GM18519 (cell line): ENCODE measurements around the gene LRRFIP1.

Experiments used
- ATAC-seq: cut with Tn5 transposase; IDR thresholded peaks from one replicate; pipeline ENCODE4 v1.9.1; 2021; ENCODE audit warnings: mild to moderate bottlenecking, moderate library complexity; ENCODE audit not compliant: unreplicated experiment, low FRiP score

LRRFIP1 gene

DNA sequence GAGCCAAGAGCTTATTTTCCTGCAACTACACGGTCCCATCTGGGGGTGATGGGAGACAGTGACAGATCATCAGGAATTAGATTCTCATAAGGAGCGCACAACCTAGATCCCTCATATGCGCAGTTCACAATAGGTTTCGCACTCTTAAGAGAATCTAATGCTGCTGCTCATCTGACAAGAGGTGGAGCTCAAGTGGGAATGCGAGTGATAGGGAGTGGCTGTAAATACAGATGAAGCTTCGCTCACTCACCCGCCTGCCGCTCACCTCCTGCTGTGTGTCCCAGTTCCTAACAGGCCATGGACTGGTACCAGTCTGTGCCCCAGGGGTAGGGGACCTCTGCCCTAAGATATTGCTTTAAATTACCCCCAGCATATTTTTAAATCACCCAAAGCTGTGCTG is 10.8 kb downstream of the LRRFIP1 start:
- ATAC-seq, result no peak

DNA sequence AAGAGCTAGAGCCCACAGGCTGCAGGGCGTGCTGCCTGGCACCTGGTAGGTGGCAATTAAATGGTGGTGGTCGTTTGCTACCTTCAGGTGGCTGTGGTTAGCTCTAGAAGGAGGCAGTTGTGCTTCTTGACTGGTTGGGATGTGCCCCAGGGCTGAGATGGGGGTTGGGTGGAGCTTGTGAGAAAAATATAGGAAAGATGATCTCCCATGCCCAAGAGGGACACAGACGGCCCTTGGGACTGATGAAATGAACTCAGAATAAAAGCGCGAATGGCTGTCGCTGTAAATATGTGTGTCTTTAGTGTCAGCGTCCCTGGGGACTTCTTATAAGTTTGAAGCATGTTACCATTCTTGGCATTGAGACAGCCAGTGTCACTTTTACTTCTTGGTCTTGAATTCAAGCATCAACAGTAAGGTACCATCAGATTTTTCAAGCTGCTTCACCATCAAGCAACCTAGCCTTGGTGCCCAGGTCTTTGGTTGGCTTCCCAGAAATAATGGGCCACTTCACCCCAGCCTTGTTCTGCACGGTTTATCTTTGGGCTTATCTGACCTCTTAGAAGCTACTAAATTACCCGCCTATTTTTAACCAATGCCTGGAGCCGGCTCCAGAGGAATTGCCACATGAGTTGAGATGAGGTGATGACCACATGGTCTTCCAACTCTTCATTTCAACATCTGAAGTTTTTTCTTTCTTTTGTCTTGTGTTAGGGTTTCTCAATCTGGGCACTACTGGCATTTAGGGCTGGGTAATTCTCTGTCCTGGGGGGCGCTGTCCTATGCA is 11.9 kb downstream of the LRRFIP1 start:
- no peak for ATAC-seq

DNA sequence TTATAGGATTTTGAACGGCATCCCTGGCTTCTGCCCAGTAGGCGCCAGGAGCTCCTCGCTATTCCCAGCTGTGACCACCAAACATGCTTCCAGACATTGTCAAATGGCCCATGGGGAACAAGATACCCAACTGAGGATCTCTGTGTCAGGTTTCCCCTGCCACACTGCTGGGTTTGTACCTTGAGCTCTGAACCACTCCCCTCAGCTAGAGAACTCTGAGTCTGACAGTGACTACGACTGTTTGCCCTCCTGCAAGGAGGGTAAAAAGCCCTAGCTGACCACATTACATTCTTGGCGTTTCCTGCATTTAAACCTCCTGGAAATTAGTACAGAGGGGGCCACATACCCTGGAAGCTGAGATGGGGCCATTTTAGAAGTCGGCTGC is 12.4 kb downstream of the LRRFIP1 start:
- no peak for ATAC-seq

- no peak for ATAC-seq
These were observed 13.2 kb downstream of the LRRFIP1 start for GRCh38 chr2:237640493-237640998.

GRCh38 chr2:237642038-237642734 is 14.8 kb downstream of the LRRFIP1 start:
- no peak for ATAC-seq

GRCh38 chr2:237643066-237643465 is 15.7 kb downstream of the LRRFIP1 start:
- ATAC-seq, result no peak

GRCh38 chr2:237643582-237644380 is 16.4 kb downstream of the LRRFIP1 start:
- ATAC-seq, result no peak

GRCh38 chr2:237644381-237644703 is 17.0 kb downstream of the LRRFIP1 start:
- no peak for ATAC-seq

DNA sequence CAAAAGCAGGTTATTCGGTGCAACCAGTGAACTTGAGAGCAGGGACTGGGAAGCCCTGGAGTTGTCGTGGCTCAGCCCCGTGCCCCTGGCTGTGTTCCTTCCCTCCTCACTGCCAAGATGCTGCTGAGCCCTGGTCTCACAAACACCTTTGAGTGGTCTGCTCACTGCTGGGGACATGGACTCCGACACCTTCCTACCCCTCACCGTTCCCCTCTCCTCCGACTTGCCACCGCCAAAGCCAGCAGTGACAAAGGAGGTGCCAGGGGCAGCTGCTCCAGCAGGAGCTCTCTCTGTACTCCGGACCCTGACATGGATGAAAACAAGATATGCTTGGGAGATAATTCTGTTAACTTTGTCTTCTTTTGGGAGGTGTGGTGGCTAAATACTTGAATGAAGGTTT is 17.9 kb downstream of the LRRFIP1 start:
- no peak for ATAC-seq

DNA sequence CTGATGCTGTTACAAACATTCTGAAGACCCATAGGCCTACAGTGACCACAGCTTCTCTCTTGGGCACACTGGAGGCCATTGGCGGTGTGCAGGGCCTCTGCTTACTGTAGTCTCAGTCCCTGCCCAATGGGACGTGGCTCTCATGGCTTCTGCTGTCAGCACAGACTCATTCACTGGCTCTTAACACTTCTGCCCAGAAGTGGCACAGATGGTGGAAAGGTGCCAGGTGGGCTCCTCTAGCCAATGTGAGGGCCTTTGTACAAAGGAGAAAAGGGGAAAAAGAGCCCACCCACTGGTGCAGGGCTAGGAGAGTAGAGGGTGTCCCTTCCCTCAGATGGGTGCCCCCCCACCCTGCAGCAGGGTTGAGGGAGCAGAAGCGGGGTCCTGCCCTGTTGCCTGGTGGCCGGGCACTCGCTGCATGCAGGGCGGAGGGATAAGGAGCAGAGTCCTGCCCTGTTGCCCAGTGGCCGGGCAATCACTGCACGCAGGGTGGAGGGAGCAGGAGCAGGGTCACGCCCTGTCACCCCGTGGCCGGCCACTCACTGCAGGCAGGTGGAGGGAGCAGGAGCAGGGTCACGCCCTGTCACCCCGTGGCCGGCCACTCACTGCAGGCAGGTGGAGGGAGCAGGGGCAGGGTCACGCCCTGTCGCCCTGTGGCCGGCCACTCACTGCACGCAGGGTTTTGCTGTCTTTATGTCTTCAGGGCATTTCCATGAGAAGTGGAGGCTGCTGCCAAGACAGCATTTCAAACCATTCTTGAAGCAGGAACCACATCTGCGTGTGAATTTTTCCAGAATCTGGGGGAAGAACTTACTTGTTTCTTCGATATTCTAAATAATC is 20.0 kb downstream of the LRRFIP1 start:
- ATAC-seq, result no peak

- ATAC-seq, result no peak
These were observed 20.6 kb downstream of the LRRFIP1 start for GRCh38 chr2:237648016-237648381.

- ATAC-seq, result no peak
These were observed 22.4 kb downstream of the LRRFIP1 start for GRCh38 chr2:237649541-237650454.

DNA sequence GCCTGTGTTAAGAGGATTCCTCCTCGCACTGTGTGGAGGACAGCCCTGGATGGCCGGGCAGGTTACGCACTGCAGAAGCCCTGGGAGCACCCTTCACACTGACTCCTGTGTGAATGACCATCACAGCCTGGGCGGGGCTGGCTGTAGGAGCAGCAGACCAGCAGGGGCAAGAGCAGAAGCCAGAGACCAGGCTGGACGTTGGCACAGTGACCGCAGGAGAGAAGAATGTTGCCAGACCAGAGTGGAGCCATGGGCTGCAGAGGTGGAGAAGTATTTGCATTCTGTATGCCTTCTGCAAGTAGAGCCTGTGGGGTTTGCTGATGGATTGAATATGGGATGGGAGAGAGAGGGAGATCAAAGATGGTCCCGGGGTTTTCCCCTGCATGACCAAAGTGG is 23.1 kb downstream of the LRRFIP1 start:
- no peak for ATAC-seq

DNA sequence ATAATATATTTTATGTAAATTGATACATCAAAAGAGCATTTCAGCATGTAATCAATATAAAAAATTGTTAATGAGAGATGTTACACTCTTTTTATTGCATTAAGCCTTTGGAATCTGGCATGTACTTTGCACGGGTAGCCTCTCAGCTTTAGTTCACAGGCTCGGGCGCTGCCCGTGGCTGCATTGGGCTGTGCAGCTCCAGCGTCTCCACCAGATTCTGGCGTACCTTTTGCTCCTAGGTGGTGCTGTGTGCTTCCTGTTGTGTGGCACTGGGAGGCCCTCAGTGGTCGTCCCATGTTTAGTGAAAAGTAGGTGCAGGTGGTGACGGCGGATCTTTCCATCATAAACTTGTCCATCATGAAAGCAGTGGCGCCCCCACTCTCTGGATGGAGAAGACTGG is 24.4 kb downstream of the LRRFIP1 start:
- ATAC-seq, result no peak

- no peak for ATAC-seq
These were observed 24.8 kb downstream of the LRRFIP1 start for GRCh38 chr2:237652181-237652580.

GRCh38 chr2:237652854-237653253 is 25.5 kb downstream of the LRRFIP1 start:
- ATAC-seq, result no peak

DNA sequence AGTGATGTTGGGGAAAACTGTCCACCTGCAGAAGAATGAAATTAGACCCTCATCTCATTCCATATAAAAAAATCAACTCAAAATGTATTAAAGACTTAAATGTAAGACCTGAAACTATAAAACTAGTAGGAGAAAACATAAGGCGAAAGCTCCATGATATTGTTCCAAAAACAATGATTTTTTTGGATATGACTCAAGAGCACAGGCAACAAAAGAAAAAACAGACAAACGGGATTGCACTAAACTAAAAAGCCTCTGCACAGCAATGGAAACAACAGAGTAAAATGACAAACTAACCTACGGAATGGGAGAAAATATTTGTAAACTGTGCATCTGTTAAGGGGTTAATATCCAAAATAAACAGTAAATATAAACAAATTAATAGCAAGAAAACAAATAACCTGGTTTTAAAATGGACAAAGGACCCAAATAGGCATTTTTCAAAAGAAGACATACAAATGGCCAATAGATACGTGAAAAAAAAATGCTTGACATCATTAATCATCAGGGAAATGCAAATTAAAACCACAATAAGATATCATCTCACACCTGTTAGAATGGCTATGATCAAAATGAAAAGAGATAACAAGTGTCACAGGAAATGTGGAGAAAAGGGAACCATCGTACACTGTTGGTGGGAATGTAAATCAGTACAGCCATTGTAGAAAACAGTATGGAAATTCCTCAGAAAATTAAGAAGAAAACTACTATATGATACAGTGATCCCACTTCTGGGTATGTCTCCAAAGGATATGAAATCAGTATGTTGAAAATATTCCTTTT is 26.6 kb downstream of the LRRFIP1 start:
- no peak for ATAC-seq

DNA sequence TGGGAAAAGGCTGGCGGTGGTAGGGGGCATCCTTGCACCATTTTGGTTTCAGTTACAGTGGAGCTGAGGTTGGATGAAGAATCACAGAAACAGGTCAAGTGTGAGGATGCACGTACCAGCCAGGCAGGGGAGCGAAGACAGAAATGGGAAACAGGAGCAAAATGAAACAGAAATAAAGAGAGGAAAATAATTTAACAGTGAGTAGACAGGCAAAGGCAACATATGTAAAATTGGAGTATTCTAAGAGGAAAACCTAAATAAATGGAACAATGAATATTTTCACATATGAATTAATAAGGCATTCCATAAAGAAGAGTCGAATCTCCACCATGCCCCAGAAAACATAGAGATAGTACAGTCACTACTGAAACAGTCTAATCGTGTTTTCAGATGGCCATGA is 29.7 kb downstream of the LRRFIP1 start:
- no peak for ATAC-seq
